ENCODE measurements around the gene SRGAP2C. TPM values are rescaled to one million over a fixed set of nuclear protein-coding genes. Genes with fewer than 3 reads are reported as not detected.
A peak's percentile ranks its signal among the peaks of the same experiment; 100 is the strongest.
"Not testable (repeated sequence)": the region's sequence is repeated elsewhere in the genome, so short reads cannot be mapped to it uniquely, and the experiment has no call there.

Gene SRGAP2C
- total RNA-seq, 2 experiments from 2014 or later = 27.4 to 29.6 TPM

DNA sequence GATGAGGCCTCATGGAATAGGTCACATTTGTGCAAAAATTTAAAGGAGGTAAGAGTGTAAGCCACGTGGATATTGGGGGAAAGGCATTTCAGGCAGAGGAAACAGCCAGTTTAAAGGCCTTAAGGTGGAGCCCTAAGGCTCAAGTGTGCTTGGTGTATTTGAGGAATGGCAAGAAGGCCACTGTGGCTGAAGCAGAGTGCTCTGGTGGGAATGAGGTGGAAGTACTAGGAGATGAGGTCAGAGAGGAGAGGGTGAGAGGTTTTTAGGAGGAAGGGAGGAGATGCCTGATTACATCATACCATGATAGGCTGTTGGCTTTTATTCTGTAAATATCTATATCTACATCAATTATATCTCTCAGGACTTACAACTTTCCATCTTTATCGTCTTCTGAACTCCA lies 75.4 kb downstream of the SRGAP2C start:
- H3K4me3 Mint-ChIP-seq; H3K27me3 Mint-ChIP-seq; H3K27ac Mint-ChIP-seq; H3K9me3 Mint-ChIP-seq; H3K36me3 Mint-ChIP-seq (ENCODE audit: low read depth); H3K4me1 Mint-ChIP-seq; DNase-seq; CTCF ChIA-PET; POLR2A ChIA-PET: not testable (repeated sequence)

DNA sequence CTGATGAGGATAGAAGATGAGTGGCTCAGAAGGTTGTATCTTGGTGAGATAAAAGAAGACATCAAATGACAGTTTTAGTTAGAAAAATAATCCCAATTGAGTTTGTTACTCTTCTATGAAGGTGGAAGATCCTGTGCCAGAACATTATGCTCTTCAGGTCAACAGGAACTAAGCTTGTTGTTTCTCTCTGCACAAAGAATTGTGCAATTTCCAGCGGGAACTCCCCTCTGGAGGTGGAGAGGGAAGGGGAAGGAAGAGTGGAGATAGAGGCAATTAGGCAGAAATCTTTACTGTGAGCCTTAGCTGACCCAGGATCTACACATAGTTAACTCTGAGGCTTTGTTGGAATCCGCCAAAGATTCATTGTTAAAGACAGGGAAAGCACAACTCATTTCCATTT lies 77.4 kb downstream of the SRGAP2C start:
- CTCF ChIA-PET; H3K4me1 Mint-ChIP-seq; POLR2A ChIA-PET; H3K9me3 Mint-ChIP-seq; H3K27me3 Mint-ChIP-seq; H3K36me3 Mint-ChIP-seq (ENCODE audit: low read depth); H3K27ac Mint-ChIP-seq; H3K4me3 Mint-ChIP-seq; DNase-seq: not testable (repeated sequence)

GRCh38 chr1:121263789-121264244 lies 79.0 kb downstream of the SRGAP2C start:
- H3K4me3 Mint-ChIP-seq; H3K27me3 Mint-ChIP-seq; H3K4me1 Mint-ChIP-seq; H3K27ac Mint-ChIP-seq; POLR2A ChIA-PET; H3K9me3 Mint-ChIP-seq; H3K36me3 Mint-ChIP-seq (ENCODE audit: low read depth); CTCF ChIA-PET: not testable (repeated sequence)
- DNase-seq = peak; percentile 5

- H3K27ac Mint-ChIP-seq; H3K27me3 Mint-ChIP-seq; POLR2A ChIA-PET; H3K4me1 Mint-ChIP-seq; DNase-seq; H3K9me3 Mint-ChIP-seq; H3K36me3 Mint-ChIP-seq (ENCODE audit: low read depth); H3K4me3 Mint-ChIP-seq; CTCF ChIA-PET: not testable (repeated sequence)
These were observed 82.3 kb downstream of the SRGAP2C start for GRCh38 chr1:121267072-121267471.

DNA sequence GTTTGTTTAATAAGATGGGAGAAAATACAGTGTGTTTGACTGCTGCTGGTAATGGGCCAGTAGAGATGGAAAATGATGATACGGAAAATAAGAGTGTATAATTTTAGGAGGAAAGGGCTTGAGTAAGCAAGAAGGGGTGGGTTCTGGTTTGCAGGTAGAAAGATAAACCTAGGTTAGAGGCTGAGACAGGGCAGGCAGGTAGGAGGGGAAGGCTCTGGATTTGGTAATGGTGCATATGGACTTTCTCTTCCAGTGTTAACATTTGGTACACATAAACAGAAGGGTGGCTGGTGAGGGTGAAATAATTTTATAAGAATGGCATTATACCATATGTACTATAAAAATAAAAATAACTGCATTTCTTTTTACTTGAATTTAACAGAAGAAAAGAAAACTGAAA lies 84.5 kb downstream of the SRGAP2C start:
- H3K27me3 Mint-ChIP-seq; H3K9me3 Mint-ChIP-seq; H3K4me3 Mint-ChIP-seq; H3K4me1 Mint-ChIP-seq; DNase-seq; CTCF ChIA-PET; H3K27ac Mint-ChIP-seq; POLR2A ChIA-PET; H3K36me3 Mint-ChIP-seq (ENCODE audit: low read depth): not testable (repeated sequence)

GRCh38 chr1:121269973-121270372 lies 85.2 kb downstream of the SRGAP2C start:
- H3K4me1 Mint-ChIP-seq; H3K36me3 Mint-ChIP-seq (ENCODE audit: low read depth); DNase-seq; H3K27me3 Mint-ChIP-seq; POLR2A ChIA-PET; H3K9me3 Mint-ChIP-seq; CTCF ChIA-PET: not testable (repeated sequence)
- H3K27ac Mint-ChIP-seq = peak overlapping the region; percentile 88
- peak overlapping the region; percentile 72 for H3K4me3 Mint-ChIP-seq

DNA sequence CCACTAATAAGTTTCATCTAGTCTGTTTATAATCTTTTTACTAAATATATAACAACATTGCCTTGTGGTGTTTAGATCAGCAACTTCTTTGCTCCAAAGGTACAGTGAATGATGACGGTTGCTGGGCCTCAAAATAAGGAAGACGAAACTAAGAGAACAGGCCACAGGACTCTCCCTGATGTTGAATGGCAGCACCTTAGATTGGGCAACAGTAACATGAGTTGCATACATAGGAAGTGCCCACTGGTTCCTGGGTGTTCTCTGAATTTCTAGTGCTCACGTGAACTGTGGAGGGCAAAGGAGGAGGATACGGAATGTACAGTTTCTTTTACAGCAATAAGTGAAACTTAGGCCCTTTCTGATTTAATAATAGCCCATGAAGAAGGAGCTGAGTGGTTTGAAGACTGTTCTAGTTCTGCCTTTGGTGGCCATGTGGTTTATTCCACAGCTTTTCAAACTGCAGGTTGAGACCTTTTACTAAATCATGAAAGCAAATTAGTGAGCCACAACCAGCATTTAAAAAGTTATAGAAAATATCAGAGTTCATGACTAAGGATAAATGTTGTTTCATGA lies 86.5 kb downstream of the SRGAP2C start:
- POLR2A ChIA-PET; H3K27ac Mint-ChIP-seq; DNase-seq; H3K4me1 Mint-ChIP-seq; H3K9me3 Mint-ChIP-seq; H3K4me3 Mint-ChIP-seq; H3K27me3 Mint-ChIP-seq; CTCF ChIA-PET; H3K36me3 Mint-ChIP-seq (ENCODE audit: low read depth): not testable (repeated sequence)

DNA sequence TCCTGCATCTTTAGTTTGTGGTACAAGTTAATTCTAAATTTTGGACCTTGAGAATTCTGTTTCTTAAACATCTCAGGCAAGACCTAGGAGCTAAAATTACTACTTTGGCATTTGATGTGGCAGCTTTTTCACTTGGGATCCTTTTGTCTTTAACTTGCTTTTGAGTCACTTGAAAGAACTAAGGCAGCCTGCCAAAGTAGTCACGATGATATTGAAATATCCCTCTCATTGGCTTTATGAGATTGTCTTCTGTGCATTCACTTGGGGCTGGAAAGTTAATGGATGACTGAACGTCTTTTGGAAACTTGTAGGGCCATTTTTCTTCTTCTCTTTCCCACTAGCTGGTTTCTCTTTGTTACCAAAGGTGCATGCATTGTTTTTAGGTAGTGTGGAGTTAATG lies 90.7 kb downstream of the SRGAP2C start:
- CTCF ChIA-PET; H3K4me1 Mint-ChIP-seq; DNase-seq; POLR2A ChIA-PET; H3K27ac Mint-ChIP-seq; H3K27me3 Mint-ChIP-seq; H3K9me3 Mint-ChIP-seq; H3K36me3 Mint-ChIP-seq (ENCODE audit: low read depth); H3K4me3 Mint-ChIP-seq: not testable (repeated sequence)

- POLR2A ChIA-PET; H3K36me3 Mint-ChIP-seq (ENCODE audit: low read depth); H3K4me3 Mint-ChIP-seq; H3K27ac Mint-ChIP-seq; CTCF ChIA-PET; H3K27me3 Mint-ChIP-seq; H3K9me3 Mint-ChIP-seq; DNase-seq; H3K4me1 Mint-ChIP-seq: not testable (repeated sequence)
These were observed 93.4 kb downstream of the SRGAP2C start for GRCh38 chr1:121278202-121278601.

GRCh38 chr1:121278777-121279547 lies 94.2 kb downstream of the SRGAP2C start:
- H3K27ac Mint-ChIP-seq; H3K36me3 Mint-ChIP-seq (ENCODE audit: low read depth); DNase-seq; H3K9me3 Mint-ChIP-seq; H3K4me1 Mint-ChIP-seq; POLR2A ChIA-PET; H3K27me3 Mint-ChIP-seq; CTCF ChIA-PET; H3K4me3 Mint-ChIP-seq: not testable (repeated sequence)

GRCh38 chr1:121279548-121279898 lies 94.7 kb downstream of the SRGAP2C start:
- POLR2A ChIA-PET; H3K4me3 Mint-ChIP-seq; DNase-seq; CTCF ChIA-PET; H3K36me3 Mint-ChIP-seq (ENCODE audit: low read depth); H3K4me1 Mint-ChIP-seq; H3K27ac Mint-ChIP-seq; H3K27me3 Mint-ChIP-seq; H3K9me3 Mint-ChIP-seq: not testable (repeated sequence)

DNA sequence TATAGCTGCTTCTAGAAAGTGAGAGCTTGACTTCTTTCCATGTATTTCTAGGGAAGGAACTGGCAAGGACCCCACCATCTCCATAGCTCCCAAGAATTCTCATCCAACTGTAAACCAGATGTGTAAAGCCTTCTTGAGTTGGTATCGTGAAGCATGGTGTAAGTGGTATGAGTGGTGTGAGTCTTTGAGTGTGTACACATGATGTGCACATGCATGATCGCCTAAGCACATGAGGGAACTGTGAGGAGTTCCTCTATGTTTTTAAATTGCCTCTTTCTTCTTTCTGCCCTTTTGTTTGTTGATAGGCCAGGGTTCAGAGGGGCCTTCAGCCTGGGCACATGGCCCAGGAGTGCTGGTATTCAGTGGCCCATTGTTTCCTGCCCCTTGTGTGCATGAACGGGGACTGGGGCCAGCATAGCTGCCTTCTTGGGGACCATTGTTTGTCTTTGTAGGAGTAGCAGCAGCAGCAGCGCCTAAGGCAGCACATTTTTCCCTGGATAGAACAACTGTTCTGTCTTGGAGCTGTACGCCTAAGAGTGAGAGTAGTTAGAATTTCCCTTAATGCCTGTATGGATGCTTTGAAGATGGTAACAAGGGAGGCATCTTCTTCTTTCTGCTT lies 96.0 kb downstream of the SRGAP2C start:
- DNase-seq; H3K27me3 Mint-ChIP-seq; POLR2A ChIA-PET; CTCF ChIA-PET; H3K9me3 Mint-ChIP-seq; H3K36me3 Mint-ChIP-seq (ENCODE audit: low read depth); H3K4me1 Mint-ChIP-seq; H3K27ac Mint-ChIP-seq; H3K4me3 Mint-ChIP-seq: not testable (repeated sequence)

- CTCF ChIA-PET; DNase-seq; H3K27ac Mint-ChIP-seq; H3K27me3 Mint-ChIP-seq; H3K4me1 Mint-ChIP-seq; H3K4me3 Mint-ChIP-seq; H3K9me3 Mint-ChIP-seq; POLR2A ChIA-PET; H3K36me3 Mint-ChIP-seq (ENCODE audit: low read depth): not testable (repeated sequence)
These were observed 96.7 kb downstream of the SRGAP2C start for GRCh38 chr1:121281480-121281879.

- H3K4me3 Mint-ChIP-seq, CTCF ChIA-PET: not testable (repeated sequence)
These were observed 98.9 kb downstream of the SRGAP2C start for GRCh38 chr1:121283587-121284180.

More at GRCh38 chr1:121283587-121284180, 98.9 kb downstream of the SRGAP2C start:
- H3K27ac Mint-ChIP-seq; H3K4me1 Mint-ChIP-seq; DNase-seq; H3K9me3 Mint-ChIP-seq; POLR2A ChIA-PET; H3K36me3 Mint-ChIP-seq (ENCODE audit: low read depth); H3K27me3 Mint-ChIP-seq: not testable (repeated sequence)
